SJSA1 (cell line): ENCODE results near the gene HHIPL1. TPM values are rescaled to one million over a fixed set of nuclear protein-coding genes. Genes with fewer than 3 reads are reported as not detected.

Experiments used
- DNase-seq, 2 experiments: peaks; one replicate each; pipeline ENCODE4 v3.0.0-alpha.2; 2015 to 2020; ENCODE audit warnings: low spot score in 2 of 2, low read depth in 1 of 2
- H3K27ac ChIP-seq: fragments of 250-450 bp; sonication (Bioruptor Pico); 2 replicates; pipeline ENCODE4 v1.5.1; 2020; ENCODE audit warnings: mild to moderate bottlenecking, moderate library complexity
- H3K27me3 ChIP-seq: fragments of 250-450 bp; sonication (Bioruptor Pico); replicated peaks from 2 replicates; pipeline ENCODE4 v1.5.1; 2020; ENCODE audit warnings: mild to moderate bottlenecking, moderate library complexity
- H3K36me3 ChIP-seq: fragments of 250-450 bp; sonication (Bioruptor Pico); 2 replicates; pipeline ENCODE4 v1.5.1; 2020; ENCODE audit warnings: mild to moderate bottlenecking
- H3K4me1 ChIP-seq: fragments of 250-450 bp; sonication (Bioruptor Pico); replicated peaks from 2 replicates; pipeline ENCODE4 v1.6.1; 2021; ENCODE audit warnings: mild to moderate bottlenecking
- H3K4me3 ChIP-seq: fragments of 250-450 bp; sonication (Bioruptor Pico); 2 replicates; pipeline ENCODE4 v1.5.1; 2020; ENCODE audit warnings: mild to moderate bottlenecking
- H3K9me3 ChIP-seq: fragments of 250-450 bp; sonication (Bioruptor Pico); replicated peaks from 2 replicates; pipeline ENCODE4 v1.5.1; 2020; ENCODE audit warnings: mild to moderate bottlenecking
- total RNA-seq: library from RNA; depleted of rRNA; stranded (reverse); fragments of >200 nt; shearing (Covaris generic); gene quantifications from 2 replicates; pipeline ENCODE4 v1.2.3, GENCODE V29; 2014

Gene HHIPL1
- total RNA-seq, 1 experiment from 2014 or later = 0.42 TPM

- H3K4me3 ChIP-seq = no peak overlapping the region
- no peaks in the 10 kb centered on the region for H3K9me3 ChIP-seq
- no peaks in the 10 kb centered on the region for H3K36me3 ChIP-seq
- no peaks in the 10 kb centered on the region for H3K4me1 ChIP-seq
- no peak overlapping the region for H3K27ac ChIP-seq
- no peak for DNase-seq
- no peaks in the 10 kb centered on the region for H3K27me3 ChIP-seq
Measured at GRCh38 chr14:99713972-99714371, 69.0 kb downstream of the HHIPL1 start.

GRCh38 chr14:99715266-99716000, 70.5 kb downstream of the HHIPL1 start:
- H3K27me3 ChIP-seq = no peaks in the 10 kb centered on the region
- no peaks in the 10 kb centered on the region for H3K4me1 ChIP-seq
- H3K9me3 ChIP-seq = no peaks in the 10 kb centered on the region
- no peak overlapping the region for H3K4me3 ChIP-seq
- no peak for DNase-seq
- H3K27ac ChIP-seq = no peak overlapping the region
- no peaks in the 10 kb centered on the region for H3K36me3 ChIP-seq

- no peaks in the 10 kb centered on the region for H3K36me3 ChIP-seq
- no peak overlapping the region for H3K4me3 ChIP-seq
- no peaks in the 10 kb centered on the region for H3K27me3 ChIP-seq
- no peaks in the 10 kb centered on the region for H3K4me1 ChIP-seq
- no peaks in the 10 kb centered on the region for H3K9me3 ChIP-seq
- DNase-seq = peak in 1 of 2 experiments; percentile 23
- H3K27ac ChIP-seq = no peak overlapping the region
Measured at GRCh38 chr14:99716091-99716849, 71.3 kb downstream of the HHIPL1 start.

GRCh38 chr14:99716850-99717681, 72.1 kb downstream of the HHIPL1 start:
- H3K27me3 ChIP-seq = no peaks in the 10 kb centered on the region
- DNase-seq = no peak
- H3K9me3 ChIP-seq = no peaks in the 10 kb centered on the region

GRCh38 chr14:99717682-99718013, 72.7 kb downstream of the HHIPL1 start:
- no peaks in the 10 kb centered on the region for H3K27me3 ChIP-seq
- H3K9me3 ChIP-seq = no peaks in the 10 kb centered on the region
- H3K36me3 ChIP-seq = no peaks in the 10 kb centered on the region
- H3K4me3 ChIP-seq = no peak overlapping the region
- H3K27ac ChIP-seq = no peak overlapping the region
- DNase-seq = no peak
- H3K4me1 ChIP-seq = no peaks in the 10 kb centered on the region

More at GRCh38 chr14:99716850-99717681, 72.1 kb downstream of the HHIPL1 start:
- H3K4me1 ChIP-seq = no peaks in the 10 kb centered on the region
- no peaks in the 10 kb centered on the region for H3K36me3 ChIP-seq
- no peak overlapping the region for H3K27ac ChIP-seq
- no peak overlapping the region for H3K4me3 ChIP-seq

- Histone ChIP-seq H3K4me3 (no peak overlapping the region), H3K4me1 (no peaks in the 10 kb centered on the region), H3K27ac (no peak overlapping the region), H3K9me3 (no peaks in the 10 kb centered on the region), H3K27me3 (no peaks in the 10 kb centered on the region), H3K36me3 (no peaks in the 10 kb centered on the region)
- DNase-seq = no peak
Measured at GRCh38 chr14:99718031-99718810, 73.3 kb downstream of the HHIPL1 start.

GRCh38 chr14:99718811-99719192, 73.9 kb downstream of the HHIPL1 start:
- Histone ChIP-seq H3K36me3 (no peaks in the 10 kb centered on the region), H3K27ac (no peak overlapping the region), H3K4me3 (no peak overlapping the region), H3K9me3 (no peaks in the 10 kb centered on the region), H3K27me3 (no peaks in the 10 kb centered on the region), H3K4me1 (no peaks in the 10 kb centered on the region)
- DNase-seq = no peak

- no peaks in the 10 kb centered on the region for H3K36me3 ChIP-seq
Measured at GRCh38 chr14:99720941-99721791, 76.2 kb downstream of the HHIPL1 start.

GRCh38 chr14:99721792-99722516, 77.0 kb downstream of the HHIPL1 start:
- H3K9me3 ChIP-seq = no peaks in the 10 kb centered on the region
- H3K27me3 ChIP-seq = no peaks in the 10 kb centered on the region
- DNase-seq = peak in 1 of 2 experiments; percentile 31
- H3K4me3 ChIP-seq = no peak overlapping the region
- H3K4me1 ChIP-seq = no peaks in the 10 kb centered on the region
- H3K36me3 ChIP-seq = no peaks in the 10 kb centered on the region
- H3K27ac ChIP-seq = no peak overlapping the region

More at GRCh38 chr14:99720941-99721791, 76.2 kb downstream of the HHIPL1 start:
- Histone ChIP-seq H3K4me1 (no peaks in the 10 kb centered on the region), H3K9me3 (no peaks in the 10 kb centered on the region), H3K27ac (no peak overlapping the region), H3K4me3 (no peak overlapping the region), H3K27me3 (no peaks in the 10 kb centered on the region)
- DNase-seq = peak in 1 of 2 experiments; percentile 24

- Histone ChIP-seq H3K4me1 (no peaks in the 10 kb centered on the region), H3K27me3 (no peaks in the 10 kb centered on the region), H3K27ac (no peak overlapping the region), H3K36me3 (no peaks in the 10 kb centered on the region), H3K4me3 (no peak overlapping the region), H3K9me3 (no peaks in the 10 kb centered on the region)
- DNase-seq = no peak
Measured at GRCh38 chr14:99722741-99723140, 77.8 kb downstream of the HHIPL1 start.

GRCh38 chr14:99724196-99724891, 79.4 kb downstream of the HHIPL1 start:
- Histone ChIP-seq H3K27ac (no peak overlapping the region), H3K4me1 (no peaks in the 10 kb centered on the region), H3K4me3 (no peak overlapping the region), H3K36me3 (no peaks in the 10 kb centered on the region), H3K27me3 (no peaks in the 10 kb centered on the region), H3K9me3 (no peaks in the 10 kb centered on the region)
- no peak for DNase-seq
